ENCODE data around the gene NPY. TPM values are rescaled to one million over a fixed set of nuclear protein-coding genes. Genes with fewer than 3 reads are reported as not detected.

Gene NPY
- total RNA-seq, 1 experiment from 2014 or later = not detected

DNA sequence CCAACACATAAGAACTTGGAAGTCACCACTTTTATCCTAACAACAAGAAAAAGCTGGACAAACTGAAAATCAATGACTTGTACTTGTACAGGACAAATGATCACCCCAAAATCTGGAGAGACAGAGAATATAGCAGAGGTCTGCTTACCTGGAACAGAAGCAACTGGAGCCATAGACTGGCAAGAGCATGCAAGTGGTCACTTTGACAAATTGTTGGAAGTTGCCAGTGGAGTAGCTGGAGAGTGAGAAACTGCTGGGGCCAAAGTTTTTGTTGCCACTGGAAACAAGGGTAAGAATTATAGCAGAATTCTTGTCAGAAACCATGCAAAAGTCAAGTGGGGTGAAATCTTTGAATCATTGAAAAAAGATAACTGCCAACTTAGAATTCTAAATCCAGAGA lies 35.2 kb downstream of the NPY start:
- ChIA-PET CTCF (no interaction called here), POLR2A (interaction anchor here (1.0 kb wide), 1 partner anchor 27 kb away, joined by 4 read pairs; no protein-coding TSS in a partner anchor)
- Mint-ChIP-seq H3K4me1 (ENCODE audit: insufficient read depth, unreplicated experiment) (no peaks in the 10 kb centered on the region), H3K27ac (ENCODE audit: low read depth, unreplicated experiment) (no peak overlapping the region), H3K36me3 (ENCODE audit: insufficient read depth, unreplicated experiment) (no peaks in the 10 kb centered on the region), H3K9me3 (ENCODE audit: unreplicated experiment) (no peaks in the 10 kb centered on the region), H3K4me3 (ENCODE audit: unreplicated experiment) (no peak overlapping the region), H3K27me3 (ENCODE audit: insufficient read depth, unreplicated experiment) (peaks cover 11% of the 10 kb centered on the region)
- BruUV-seq (replicated peaks) = no TSS peak
- no peak for DNase-seq (ENCODE audit: unreplicated experiment)
- TF ChIP-seq, protein P1, sequence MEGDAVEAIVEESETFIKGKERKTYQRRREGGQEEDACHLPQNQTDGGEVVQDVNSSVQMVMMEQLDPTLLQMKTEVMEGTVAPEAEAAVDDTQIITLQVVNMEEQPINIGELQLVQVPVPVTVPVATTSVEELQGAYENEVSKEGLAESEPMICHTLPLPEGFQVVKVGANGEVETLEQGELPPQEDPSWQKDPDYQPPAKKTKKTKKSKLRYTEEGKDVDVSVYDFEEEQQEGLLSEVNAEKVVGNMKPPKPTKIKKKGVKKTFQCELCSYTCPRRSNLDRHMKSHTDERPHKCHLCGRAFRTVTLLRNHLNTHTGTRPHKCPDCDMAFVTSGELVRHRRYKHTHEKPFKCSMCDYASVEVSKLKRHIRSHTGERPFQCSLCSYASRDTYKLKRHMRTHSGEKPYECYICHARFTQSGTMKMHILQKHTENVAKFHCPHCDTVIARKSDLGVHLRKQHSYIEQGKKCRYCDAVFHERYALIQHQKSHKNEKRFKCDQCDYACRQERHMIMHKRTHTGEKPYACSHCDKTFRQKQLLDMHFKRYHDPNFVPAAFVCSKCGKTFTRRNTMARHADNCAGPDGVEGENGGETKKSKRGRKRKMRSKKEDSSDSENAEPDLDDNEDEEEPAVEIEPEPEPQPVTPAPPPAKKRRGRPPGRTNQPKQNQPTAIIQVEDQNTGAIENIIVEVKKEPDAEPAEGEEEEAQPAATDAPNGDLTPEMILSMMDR (IDR thresholded peaks at IDR 0.05; ENCODE audit: unreplicated experiment) = no peak
- intact Hi-C loops (cut with micrococcal nuclease) = no loop called here

DNA sequence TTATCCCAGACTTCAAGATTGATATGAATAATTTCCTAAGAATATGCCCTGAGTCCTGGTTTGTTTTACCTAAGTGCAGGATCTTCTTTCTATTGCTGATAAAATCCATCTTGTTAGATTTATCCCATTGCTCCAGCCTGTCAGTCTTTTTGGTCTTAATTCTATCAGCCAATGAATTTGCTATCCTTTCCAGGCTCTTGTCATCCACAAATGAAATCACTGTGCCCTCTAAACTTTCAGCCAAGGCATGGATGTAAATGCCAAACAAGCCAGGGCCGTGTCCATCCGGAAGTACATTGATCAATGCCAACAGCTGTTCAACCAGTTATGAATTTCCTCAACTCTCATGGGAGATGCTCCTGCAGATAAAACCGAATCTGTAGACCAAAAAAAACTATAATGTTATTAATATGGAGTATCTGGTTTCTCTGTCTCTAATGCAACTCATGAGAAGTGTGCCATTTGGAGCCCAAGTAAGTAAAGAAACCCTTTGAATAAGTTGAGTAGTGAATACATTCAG lies 40.0 kb downstream of the NPY start:
- no peaks in the 10 kb centered on the region for H3K4me1 Mint-ChIP-seq (ENCODE audit: insufficient read depth, unreplicated experiment)
- POLR2A ChIA-PET = no interaction called here
- no peak for DNase-seq (ENCODE audit: unreplicated experiment)
- no peak overlapping the region for H3K27ac Mint-ChIP-seq (ENCODE audit: low read depth, unreplicated experiment)
- BruUV-seq (replicated peaks) = no TSS peak
- intact Hi-C loops (cut with micrococcal nuclease) = no loop called here
- H3K36me3 Mint-ChIP-seq (ENCODE audit: insufficient read depth, unreplicated experiment) = no peaks in the 10 kb centered on the region
- TF ChIP-seq, protein P1 (IDR thresholded peaks at IDR 0.05; ENCODE audit: unreplicated experiment) = no peak
- H3K9me3 Mint-ChIP-seq (ENCODE audit: unreplicated experiment) = no peaks in the 10 kb centered on the region
- peaks cover 11% of the 10 kb centered on the region for H3K27me3 Mint-ChIP-seq (ENCODE audit: insufficient read depth, unreplicated experiment)
- CTCF ChIA-PET = interaction anchor here (0.6 to 1.5 kb wide), 3 partner anchors 17 to 63 kb away, joined by 4 to 8 read pairs (median 5); no protein-coding TSS in a partner anchor
- no peak overlapping the region for H3K4me3 Mint-ChIP-seq (ENCODE audit: unreplicated experiment)

DNA sequence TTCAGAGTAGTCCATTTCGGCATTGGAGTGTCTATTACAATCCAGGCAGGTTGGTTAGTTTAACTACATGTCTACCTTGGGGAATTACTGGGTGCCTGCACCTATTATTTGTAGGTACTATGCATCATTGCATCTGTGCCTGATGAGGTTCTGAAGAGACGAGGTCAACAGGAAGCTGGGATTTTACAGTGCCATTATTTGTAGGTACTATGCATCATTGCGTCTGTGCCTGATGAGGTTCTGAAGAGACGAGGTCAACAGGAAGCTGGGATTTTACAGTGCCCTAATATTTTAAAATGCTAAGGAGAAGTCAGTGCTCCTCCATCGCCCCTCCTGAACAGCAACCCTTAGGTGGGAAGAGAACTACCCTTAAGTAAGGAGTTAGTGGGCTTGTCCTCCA lies 41.7 kb downstream of the NPY start:
- Mint-ChIP-seq H3K27ac (ENCODE audit: low read depth, unreplicated experiment) (no peak overlapping the region), H3K4me1 (ENCODE audit: insufficient read depth, unreplicated experiment) (no peaks in the 10 kb centered on the region), H3K4me3 (ENCODE audit: unreplicated experiment) (no peak overlapping the region), H3K9me3 (ENCODE audit: unreplicated experiment) (no peaks in the 10 kb centered on the region), H3K36me3 (ENCODE audit: insufficient read depth, unreplicated experiment) (no peaks in the 10 kb centered on the region), H3K27me3 (ENCODE audit: insufficient read depth, unreplicated experiment) (no peaks in the 10 kb centered on the region)
- TF ChIP-seq, protein P1 (IDR thresholded peaks at IDR 0.05; ENCODE audit: unreplicated experiment) = no peak
- ChIA-PET POLR2A (interaction anchor here (0.6 to 0.7 kb wide), 2 partner anchors 20 to 244 kb away, joined by 3 to 4 read pairs; no protein-coding TSS in a partner anchor), CTCF (interaction anchor here (1.5 kb wide), 1 partner anchor 56 kb away, joined by 8 read pairs; no protein-coding TSS in a partner anchor)
- intact Hi-C loops (cut with micrococcal nuclease) = no loop called here
- DNase-seq (ENCODE audit: unreplicated experiment) = no peak
- BruUV-seq (replicated peaks) = no TSS peak

DNA sequence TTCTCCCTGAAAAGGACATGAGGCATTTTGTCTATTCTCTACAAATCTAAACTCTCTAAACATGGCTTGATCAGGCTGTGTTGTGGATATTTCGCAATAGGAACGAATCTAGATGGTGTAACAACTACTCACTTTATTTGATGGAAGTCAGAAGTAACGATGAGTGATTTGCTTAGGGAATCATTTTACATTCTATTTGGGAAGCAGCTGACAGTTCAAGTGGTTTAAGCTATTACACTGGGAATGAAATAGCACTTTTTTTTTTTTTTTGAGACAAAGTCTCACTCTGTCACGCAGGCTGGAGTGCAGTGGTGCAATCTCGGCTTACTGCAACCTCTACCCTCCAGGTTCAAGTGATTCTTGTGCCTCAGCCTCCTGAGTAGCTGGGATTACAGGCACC lies 44.1 kb downstream of the NPY start:
- no TSS peak for BruUV-seq (replicated peaks)
- CTCF ChIA-PET = interaction anchor here (1.2 kb wide), 1 partner anchor 53 kb away, joined by 3 read pairs; no protein-coding TSS in a partner anchor
- peak; percentile 7 for DNase-seq (ENCODE audit: unreplicated experiment)
- TF ChIP-seq, protein P1 (IDR thresholded peaks at IDR 0.05; ENCODE audit: unreplicated experiment) = no peak
- no peaks in the 10 kb centered on the region for H3K4me1 Mint-ChIP-seq (ENCODE audit: insufficient read depth, unreplicated experiment)
- intact Hi-C loops (cut with micrococcal nuclease) = no loop called here
- POLR2A ChIA-PET = no interaction called here
- no peaks in the 10 kb centered on the region for H3K27me3 Mint-ChIP-seq (ENCODE audit: insufficient read depth, unreplicated experiment)
- peaks cover 5% of the 10 kb centered on the region for H3K36me3 Mint-ChIP-seq (ENCODE audit: insufficient read depth, unreplicated experiment)
- H3K27ac Mint-ChIP-seq (ENCODE audit: low read depth, unreplicated experiment) = no peak overlapping the region
- peaks cover 9% of the 10 kb centered on the region for H3K9me3 Mint-ChIP-seq (ENCODE audit: unreplicated experiment)
- no peak overlapping the region for H3K4me3 Mint-ChIP-seq (ENCODE audit: unreplicated experiment)

Data from MCF 10A (cell line).